ENCODE measurements around the gene ZNF530.

The ZNF530 gene

DNA sequence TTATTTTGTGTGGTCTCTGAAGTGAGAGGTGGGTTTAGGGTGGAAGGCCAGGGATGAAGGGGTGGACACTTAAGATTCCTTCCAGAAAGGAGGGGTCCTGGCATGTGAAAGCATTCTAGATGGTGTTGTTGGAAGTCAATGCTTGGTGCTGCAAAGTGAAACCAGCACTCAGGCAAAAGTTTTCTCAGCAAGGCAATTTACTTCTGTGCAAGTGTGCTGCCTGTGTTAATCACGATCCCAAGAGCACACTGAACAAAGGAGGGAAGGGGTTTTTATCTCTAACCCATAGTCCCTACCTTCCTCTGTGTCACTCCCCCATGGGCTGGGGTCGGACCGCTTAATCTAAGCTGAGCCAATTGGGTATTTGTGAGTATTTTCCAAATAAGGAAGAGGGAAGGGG lies 15.7 kb downstream of the ZNF530 start:
- DNase-seq, result no peak

DNA sequence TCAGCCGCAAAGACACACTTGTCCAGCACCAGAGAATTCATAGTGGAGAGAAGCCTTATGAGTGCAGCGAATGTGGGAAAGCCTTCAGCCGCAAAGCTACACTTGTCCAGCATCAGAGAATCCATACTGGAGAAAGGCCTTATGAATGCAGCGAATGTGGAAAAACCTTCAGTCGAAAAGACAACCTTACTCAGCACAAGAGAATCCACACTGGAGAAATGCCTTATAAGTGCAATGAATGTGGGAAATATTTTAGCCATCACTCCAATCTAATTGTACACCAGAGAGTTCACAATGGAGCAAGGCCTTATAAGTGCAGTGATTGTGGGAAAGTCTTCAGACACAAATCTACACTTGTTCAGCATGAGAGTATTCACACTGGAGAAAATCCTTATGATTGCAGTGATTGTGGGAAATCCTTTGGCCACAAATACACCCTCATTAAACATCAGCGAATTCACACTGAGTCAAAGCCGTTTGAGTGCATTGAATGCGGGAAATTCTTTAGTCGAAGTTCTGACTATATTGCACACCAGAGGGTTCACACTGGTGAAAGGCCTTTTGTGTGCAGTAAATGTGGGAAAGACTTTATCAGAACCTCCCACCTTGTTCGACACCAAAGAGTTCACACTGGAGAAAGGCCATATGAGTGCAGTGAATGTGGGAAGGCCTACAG lies 21.1 kb downstream of the ZNF530 start:
- DNase-seq, result peak in 1 of 3 experiments; percentile 44

DNA sequence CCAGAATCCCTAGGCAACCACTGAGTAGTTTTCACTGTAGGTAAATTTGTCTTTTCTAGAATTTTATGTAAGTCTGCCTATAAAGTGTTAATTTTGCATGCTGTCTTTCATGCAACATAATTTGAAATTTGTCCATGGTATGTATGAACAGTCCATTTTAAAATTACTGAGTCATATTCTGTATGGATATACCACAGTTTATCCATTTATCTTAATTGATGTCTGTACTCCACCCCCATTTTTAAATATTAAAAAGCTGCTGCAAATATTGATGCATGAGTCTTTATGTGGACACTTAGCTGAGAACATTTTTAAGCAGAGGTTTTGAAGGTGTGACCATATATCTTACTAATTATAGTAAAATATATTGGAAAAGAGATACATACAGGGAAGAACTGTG lies 23.4 kb downstream of the ZNF530 start:
- DNase-seq, result no peak

DNA sequence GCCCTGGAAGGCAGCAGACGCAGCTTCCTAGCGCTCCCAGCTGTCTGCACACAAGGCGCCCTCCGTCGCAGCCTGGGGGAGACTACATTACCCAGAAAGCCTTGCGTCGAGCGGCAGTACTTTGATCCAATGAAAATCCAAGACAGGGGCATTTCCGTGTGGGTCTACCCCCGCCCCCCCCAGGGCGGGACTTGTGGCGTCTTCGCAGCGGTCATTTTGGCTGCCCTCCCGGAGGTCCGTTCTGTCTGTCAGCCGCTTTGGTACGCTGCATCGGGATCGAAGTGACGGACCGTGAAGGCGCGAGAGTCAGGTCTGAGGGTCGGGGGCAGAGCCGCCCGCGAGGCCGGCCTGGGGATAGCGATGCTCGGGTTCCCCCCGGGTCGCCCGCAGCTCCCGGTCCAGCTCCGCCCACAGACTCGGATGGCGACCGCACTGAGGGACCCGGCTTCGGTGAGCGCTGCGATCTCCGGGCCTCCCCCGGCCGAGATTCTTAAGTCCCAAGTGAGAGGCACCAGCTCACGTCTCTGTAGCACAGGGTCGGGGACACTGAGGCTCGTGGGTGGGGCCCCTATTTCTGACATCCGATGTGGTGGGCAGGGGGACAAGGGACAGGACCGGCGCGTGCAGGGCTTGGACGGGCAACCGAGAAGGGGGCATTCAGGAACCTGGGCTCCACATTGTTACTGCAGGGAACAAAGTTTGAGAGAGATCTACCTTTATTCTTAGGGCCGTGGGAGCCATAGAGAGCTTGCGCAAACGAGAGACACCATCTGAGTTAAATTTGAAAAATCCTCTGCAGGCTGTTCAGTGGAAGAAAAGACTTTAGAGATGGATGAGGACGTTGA lies 33.5 kb downstream of the ZNF530 start, which contains the start of gene ZNF211:
Gene ZNF211 (plus strand): TSS at position 182 of the 845 bp plus-strand sequence. CDS start 179 bp downstream, at position 361.
- peak; percentile 77 to 96 (median 86) for DNase-seq

DNA sequence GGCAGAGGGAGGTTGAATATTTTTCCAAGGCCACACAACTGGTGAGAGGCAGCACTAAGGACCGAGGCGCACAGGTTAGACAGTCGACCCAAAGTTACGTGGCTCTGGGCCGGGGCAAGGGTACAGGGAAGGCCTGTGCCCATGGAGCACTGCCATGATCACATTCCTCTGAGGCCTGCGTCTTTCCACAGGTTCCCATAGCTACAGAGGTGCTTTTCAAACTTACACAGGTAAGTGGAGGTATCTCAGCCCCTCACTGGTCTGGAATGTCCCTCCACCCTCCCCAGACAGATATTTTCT lies 34.1 kb downstream of the ZNF530 start:
- DNase-seq, result no peak

DNA sequence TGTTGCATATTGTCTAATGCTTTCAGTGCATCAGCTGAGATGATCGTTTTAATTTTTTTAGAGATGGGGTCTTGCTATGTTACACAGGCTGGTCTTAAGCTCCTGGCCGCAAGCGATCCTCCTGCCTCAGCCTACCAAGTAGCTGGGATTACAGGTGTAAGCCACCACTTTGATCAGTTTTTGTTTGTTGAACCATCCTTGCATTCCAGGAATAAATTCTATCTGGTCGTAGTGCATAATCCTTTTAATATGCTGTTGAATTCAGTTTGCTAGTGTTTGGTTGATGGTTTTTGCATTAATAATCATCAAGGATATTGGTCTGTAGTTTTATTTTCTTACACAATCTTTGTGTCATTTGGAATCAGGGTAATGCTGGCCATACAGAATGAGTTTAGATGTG lies 37.7 kb downstream of the ZNF530 start:
- no peak for DNase-seq

DNA sequence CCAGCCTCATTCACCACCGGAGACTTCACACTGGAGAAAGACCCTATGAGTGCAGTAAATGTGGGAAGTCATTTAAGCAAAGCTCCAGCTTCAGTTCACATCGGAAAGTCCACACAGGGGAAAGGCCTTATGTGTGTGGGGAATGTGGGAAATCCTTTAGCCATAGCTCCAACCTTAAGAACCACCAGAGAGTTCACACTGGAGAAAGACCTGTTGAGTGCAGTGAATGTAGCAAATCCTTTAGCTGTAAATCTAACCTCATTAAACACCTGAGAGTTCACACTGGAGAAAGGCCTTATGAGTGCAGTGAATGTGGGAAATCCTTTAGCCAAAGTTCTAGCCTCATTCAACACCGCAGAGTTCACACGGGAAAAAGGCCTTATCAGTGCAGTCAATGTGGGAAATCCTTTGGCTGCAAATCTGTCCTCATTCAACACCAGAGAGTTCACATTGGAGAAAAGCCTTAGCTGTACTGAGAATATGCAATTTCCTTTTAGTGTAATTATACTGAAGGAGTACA lies 42.1 kb downstream of the ZNF530 start:
- DNase-seq, result no peak

DNA sequence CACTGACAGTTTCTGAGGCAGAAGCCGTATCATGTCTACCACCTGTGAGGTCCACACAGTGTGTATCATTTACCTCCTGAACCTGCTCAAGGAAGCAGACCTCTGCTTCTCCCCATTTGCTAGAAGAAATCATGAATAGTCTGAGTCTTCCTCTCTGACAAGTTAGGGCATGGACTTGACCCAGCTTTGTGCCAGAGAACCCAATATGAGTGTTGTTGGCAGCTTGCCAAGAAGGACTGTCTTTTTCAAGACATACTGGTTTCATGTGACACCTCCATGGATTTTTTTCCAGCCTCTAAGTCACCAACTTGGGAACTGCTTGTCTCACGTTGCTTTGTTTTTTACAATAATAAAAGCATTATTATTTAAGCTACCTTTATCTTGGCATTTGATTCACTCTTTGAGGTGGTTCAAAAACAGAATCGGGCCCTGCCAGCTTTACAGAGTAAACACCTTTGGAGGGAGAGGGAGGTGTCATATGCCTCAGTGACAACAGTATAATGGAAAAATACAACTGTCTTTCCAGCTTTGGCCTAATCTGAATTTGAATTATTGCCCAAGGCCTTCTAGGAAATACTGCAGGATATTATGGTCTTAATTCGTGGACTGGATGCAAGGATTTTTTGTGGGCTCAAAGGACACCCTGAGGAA lies 42.8 kb downstream of the ZNF530 start:
- peak in 2 of 3 experiments; percentile 2 to 21 for DNase-seq

DNA sequence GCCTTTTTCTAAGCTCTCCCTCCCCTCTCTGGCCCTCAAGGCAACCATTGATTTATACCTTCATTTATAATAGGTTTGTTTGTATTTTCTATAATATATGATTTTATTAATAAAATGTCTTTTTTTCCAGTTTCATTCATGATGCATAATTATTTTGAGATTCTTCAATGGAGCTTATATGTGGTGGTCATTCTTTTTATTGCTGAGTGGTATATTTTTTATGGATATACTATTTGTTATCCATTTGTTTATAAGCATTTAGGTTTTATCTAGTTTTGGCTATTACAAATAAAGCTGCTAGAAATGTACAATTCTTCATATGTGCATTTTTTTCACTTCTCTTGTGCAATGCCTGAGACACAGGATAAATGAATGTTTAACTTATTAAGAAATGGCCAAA lies 44.0 kb downstream of the ZNF530 start:
- no peak for DNase-seq

DNA sequence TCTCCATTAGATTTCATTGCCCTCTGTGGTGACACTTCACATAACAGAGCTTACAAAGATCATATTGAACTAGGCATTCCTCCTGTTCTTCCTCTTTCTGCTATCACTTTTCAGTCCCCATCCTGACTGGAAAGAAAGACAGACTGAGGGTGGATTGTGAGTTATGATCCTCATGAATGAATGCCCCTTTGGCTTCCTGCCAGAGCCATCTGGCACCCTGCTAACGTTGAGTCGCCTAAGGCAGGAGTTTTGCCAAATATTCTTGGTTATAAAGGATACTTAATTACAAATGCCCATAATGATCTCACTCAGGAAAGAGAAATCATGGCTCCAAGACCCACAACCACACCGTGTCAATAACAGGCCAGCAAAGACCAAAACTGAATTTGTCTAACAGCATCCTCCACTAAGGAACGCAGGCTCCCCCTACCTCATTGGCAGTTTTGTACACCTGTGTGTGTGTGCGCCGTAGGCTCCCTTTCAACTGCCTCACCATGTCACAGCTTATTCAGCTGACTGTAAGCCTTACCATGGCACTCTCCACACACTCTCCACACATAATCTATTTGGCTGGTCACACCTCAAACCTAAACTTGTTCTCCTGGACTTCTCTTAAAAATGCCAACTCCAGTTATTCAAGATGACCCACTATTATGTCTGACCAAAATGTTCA lies 48.8 kb downstream of the ZNF530 start:
- peak in 2 of 3 experiments; percentile 8 to 60 for DNase-seq

DNA sequence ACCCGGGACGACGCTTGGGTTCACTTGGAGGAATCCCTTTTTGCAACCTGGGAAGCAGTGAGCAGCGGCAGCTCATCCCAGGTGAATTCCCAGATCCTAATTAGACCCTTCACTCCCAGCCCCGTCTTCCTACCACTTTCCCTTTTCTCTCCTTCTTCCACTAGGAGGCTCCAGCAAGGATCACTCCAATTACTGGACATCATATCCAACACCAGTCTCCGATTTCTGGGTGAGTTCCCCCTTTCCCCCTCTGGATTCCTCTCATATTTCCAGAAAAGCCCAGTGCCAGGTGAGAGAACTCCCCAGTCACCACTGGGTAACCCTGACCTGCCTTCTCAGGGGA lies 51.9 kb downstream of the ZNF530 start:
- no peak for DNase-seq

DNA sequence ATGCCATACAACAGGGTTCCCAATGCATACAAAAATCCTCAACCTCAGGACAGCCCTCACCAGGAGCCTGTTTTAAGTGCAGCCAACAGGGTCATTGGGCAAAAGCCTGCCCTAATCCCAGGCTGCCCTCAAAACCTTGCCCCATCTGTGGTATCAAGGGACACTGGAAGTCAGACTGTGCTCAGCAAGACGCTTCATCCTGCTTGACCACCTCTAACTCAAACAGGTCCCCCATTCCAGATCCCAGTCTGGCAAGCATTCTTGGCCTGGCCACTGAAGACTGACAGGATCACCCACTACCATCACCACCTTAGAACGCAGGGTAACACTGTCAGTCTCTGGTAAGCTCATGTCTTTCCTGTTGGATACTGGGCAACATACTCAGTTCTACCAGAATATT lies 54.0 kb downstream of the ZNF530 start:
- DNase-seq, result no peak

DNA sequence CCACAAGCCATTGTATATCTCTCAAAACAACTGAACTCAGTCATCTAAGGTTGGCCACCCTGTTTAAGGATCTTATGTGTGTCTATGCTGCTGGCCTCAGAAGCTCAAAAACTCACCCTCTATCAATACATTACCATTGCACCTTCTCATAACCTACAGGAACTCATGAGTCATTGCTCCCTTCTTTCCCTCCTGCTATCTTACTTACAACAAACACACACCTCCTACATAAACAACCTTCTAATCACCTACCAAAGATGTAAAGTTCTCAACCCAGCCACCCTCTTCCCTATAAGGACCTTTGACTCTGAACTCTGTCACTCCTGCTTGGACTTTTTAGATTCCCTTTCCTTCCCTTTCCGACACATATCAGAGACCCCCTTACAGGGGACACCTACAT lies 55.8 kb downstream of the ZNF530 start:
- no peak for DNase-seq

DNA sequence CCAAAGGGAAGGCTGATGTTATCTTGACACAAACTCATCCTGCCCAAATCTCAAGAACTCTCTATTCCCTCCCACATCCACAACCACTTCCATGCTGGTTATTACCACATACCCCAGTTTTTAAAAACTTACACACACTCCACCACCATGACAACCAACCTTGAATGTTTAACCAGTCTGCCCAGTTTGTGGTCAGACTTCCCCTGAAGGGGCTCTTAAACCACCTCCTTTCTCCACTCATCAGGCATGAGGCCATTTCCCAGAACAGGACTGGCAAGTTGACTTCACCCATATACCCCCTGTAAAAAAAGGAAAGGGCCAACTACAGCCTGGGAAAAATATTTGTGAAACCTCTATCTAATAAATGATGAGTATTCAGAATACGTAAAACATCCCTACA lies 56.7 kb downstream of the ZNF530 start:
- no peak for DNase-seq

All from NCI-H1417 (cell line).